GM18907 (cell line): ENCODE results near the gene PRELP.

ENCODE experiments used
- ATAC-seq: cut with Tn5 transposase; IDR thresholded peaks from one replicate; pipeline ENCODE4 v1.9.1; 2021; ENCODE audit warnings: mild to moderate bottlenecking, moderate library complexity; ENCODE audit not compliant: unreplicated experiment

Gene PRELP

DNA sequence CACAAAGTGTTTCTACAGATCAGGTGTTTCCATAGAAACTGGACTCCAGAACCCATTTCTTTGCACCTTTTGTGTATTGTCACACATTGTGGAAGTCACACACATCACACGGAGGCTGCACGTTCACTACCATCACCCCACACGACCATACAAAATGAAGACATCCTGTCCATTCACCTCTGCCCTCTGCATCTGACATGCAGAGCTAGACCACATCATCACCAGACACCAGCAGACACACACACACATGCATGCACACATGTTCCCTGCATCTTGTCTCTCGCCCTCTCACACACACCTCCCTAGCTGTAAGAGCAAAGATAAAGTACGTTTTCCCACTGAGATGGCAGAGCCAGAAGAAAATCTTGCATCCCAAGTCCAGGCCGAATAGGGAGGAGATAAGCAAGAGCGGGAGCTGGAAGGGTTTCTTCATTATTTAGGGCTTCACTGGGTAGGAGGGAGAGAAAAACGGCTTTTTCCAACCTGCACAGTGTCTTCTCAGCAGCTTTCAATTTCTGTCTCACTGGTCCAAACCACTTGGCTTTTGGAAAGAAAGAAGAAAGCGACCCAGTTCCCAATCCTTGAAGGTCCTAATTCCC lies 709 bp downstream of the PRELP start:
- ATAC-seq, result no peak

DNA sequence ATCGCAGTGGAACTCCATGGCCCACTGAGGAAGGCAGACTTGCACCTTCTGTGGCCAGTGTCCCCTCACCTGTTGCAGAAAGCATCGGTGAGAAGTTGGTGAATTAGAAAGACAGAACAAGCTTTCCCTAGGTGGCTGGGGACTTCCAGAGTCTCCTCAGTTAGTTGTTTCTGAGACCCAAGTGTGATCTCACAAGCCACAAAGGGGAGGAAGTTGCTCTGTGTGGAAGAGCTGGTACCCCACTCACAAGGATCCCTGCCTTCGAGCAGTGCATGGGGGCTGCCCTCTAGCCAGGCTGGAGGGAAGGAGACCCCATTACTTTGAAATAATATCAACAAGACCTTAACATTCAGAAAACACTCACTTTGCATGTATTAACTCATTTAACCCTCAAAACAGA lies 2.1 kb downstream of the PRELP start:
- no peak for ATAC-seq

DNA sequence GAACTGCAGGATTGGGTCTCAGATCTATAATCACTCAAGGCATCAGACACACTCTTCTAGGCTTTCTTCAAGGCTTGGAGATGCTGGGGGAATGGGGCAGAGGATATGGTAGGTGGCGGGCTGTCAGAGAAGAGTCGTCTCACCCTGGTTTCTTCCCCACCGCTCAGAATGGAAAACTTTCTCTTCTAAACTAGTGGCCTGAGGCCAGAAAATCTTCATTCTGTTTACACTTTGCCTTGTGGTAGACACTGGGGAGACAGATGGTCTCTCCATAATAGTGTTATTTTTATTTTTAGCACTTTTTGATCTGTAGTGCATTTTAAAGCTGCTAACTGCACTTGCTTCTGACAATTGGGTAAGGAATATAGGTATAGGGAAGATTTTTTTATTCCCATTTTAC lies 2.6 kb downstream of the PRELP start:
- ATAC-seq, result no peak

DNA sequence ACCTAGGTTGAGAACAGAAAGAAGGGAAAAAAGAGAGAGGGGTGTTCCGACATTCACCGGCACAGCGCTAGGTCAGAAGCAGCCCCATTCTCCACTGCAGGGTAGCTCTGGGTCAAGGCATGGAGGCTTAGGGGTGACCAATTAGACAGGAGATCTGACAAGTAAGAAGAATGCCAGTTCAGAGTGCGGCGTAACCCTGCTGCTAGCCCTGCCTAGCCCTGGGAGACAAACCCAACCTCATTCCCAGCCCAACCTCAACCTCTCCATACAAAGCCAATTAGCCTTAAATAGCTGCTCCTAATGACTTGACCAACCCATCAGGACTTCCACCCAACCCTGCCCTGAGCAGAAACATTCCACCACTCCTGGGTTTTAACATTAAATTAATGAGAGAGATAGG lies 3.4 kb downstream of the PRELP start:
- ATAC-seq, result no peak

GRCh38 chr1:203479646-203480045 lies 4.0 kb downstream of the PRELP start:
- ATAC-seq, result no peak

- ATAC-seq, result no peak
Measured at GRCh38 chr1:203480084-203480483, 4.5 kb downstream of the PRELP start.

DNA sequence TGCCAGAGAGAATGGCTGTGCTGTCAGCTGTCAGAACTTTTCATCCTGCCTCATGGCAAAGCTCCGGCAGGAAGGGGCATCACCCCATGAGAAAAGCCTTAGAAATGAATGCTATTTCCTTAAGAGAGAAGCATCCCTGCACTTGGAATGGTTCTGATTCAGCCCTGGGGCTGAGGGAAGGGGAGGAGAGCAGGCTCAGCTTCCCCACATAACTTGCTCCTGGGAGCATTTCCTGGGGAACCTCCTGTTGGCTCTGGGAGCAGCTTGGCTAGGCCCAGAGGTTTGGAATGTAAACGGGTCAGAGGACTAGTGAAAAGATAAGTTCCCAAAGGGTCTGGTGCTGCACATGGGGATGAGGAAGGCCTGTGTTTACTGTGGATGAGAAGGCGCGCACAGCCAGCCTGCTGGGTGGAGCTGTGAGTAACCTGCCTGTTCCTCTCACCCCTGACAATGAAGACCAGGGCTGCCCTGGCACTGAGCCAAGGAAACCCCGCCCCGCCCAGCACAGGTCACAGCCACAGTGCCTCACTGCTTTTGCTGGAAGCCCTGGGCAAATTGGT lies 5.0 kb downstream of the PRELP start:
- ATAC-seq, result no peak

- ATAC-seq, result no peak
Measured at GRCh38 chr1:203481196-203481595, 5.6 kb downstream of the PRELP start.

DNA sequence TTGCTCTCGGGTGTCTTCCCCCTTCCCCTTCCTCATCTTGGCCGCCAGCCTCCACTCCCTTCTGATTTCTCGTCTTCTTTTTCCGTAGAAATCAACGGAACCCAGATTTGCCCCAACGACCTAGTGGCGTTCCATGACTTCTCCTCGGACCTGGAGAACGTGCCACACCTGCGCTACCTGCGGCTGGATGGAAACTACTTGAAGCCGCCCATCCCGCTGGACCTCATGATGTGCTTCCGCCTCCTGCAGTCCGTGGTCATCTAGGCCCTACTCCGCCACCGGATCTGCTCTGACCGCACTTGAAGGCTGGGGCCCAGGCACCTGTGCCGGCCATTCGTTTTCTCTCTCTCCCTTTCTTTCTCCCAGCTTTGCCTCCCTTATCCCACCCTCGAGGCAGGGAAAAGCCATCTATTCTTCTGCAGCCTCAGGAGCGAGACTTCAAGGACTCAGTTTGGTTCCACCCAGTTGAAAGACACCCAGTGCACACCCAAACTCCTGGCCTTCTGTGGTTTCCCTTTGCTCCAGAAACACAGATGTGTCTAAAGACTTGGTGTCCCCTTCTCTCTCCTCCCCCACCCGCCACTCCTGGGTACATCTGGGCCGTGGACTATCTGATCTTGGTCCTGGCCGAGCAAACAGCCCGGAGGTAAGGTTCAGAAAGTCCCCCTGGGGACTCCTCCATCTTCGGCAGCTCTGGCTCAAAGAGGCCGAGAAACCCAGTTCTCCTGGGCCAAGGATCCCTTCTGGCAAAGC lies 11.2 kb downstream of the PRELP start:
- ATAC-seq, result no peak

GRCh38 chr1:203488539-203488938 lies 12.9 kb downstream of the PRELP start:
- no peak for ATAC-seq

- no peak for ATAC-seq
Measured at GRCh38 chr1:203490607-203491006, 15.0 kb downstream of the PRELP start.

GRCh38 chr1:203491664-203492063 lies 16.1 kb downstream of the PRELP start:
- no peak for ATAC-seq

DNA sequence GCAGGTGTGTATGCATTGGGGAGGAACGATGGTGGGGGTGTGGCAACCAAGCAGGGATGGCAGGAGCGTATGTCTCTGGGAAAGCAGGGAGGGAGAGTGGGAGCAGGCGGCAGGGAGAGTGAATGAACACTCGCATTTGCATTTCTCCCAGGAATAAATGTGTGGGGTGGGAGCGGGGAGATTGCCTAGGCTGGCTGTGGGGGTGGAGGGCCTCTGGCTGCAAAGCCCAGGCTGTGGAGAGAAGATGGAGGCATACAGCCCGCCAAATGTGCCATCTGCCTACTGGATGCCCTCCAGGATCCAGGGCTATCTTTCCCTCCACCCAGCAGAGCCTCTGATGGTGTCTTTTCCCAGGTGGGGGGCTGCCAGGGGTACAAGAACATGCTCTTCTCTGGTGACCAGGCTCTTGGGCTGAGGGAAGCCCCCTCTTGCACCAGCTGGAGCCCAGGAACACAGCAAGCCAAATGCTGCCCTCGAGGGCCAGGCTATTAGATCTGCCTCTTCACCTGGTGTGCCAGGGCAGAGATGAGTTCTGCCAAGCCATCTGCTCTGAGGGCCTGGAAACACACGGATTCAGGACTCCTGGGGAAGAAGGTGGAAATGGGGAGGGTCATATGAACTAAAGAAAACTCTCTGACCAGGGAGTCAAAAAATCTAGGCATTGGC lies 16.6 kb downstream of the PRELP start:
- no peak for ATAC-seq

DNA sequence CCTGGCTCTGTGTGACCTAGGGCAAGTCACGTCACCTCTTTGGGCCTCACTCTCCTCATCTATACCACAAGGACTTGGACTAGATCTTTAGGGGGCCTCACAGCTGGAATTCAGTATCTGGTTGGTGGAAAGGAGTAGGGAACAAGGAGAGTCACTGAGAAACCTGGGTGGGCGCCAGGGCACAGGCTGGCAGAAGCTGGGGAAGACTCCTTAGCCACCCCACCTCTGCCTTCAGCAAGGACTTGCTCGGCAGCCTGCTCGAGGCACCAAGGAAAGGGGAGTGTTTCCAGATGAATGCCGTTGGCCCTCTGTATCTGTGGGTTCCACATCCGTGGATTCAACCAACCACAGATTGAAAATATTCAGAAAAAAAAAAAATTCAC lies 17.1 kb downstream of the PRELP start:
- no peak for ATAC-seq

GRCh38 chr1:203493901-203494300 lies 18.3 kb downstream of the PRELP start, which contains the start of gene OPTC:
OPTC (plus strand) TSS chr1:203494153; CDS start chr1:203496006, 1,853 bp downstream.
- ATAC-seq, result no peak

GRCh38 chr1:203495845-203496244 lies 20.2 kb downstream of the PRELP start:
- ATAC-seq, result no peak

DNA sequence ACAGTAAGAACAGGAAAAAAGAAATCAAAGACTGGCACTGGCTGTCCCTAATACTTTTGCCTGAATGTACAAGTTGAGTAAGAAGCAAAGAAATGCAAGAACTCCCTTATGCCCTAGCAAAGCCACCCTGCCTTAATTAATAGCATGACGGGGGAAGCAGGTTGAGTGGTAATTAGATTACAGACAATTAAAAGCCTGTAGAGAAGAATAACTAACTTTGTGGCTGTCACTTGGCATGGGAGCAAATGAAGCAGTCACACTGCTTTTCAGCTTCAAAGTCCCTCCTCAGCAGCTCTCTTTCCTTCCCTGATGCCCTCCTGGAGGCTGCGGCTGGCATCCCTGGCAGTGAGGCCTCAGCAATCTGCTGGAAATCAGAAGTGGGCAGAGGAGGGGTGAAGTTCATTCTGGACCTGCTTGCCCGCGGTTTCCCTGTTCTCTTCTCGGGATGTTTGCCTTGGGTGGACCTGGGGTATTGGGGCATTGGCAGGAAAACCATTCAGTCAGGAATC lies 21.7 kb downstream of the PRELP start:
- ATAC-seq, result no peak

DNA sequence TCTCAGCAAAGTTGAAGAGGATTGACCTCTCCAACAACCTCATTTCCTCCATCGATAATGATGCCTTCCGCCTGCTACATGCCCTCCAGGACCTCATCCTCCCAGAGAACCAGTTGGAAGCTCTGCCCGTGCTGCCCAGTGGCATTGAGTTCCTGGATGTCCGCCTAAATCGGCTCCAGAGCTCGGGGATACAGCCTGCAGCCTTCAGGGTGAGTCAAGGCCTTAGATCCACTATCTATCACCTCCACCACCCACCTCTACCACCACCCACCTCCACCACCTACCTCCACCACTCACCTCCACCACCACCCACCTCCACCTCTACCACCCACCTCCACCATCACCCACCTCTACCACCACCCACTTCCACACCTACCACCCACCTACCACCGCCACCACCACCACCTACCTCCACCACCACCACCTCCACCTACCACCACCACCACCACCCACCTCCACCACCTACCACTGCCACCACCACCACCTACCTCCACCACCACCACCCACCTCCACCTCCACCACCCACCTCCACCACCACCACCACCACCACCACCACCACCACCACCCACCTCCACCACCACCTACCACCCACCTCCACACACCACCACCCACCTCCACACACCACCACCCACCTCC lies 24.2 kb downstream of the PRELP start:
- ATAC-seq, result no peak

DNA sequence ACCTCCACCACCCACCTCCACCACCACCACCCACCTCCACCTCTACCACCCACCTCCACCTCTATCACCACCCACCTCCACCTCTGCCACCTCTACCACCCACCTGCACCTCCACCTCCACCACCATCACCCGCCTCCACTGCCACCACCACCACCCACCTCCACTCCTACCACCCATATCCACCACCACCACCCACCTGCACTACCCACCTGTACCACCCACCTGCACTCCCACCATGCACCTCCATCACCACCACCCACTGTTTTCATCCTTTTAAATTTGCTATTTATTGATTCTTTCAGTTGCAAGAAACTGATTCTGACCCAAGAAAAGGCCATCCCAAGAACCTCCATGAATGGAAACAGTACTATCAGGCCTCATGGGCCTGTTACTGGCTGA lies 24.7 kb downstream of the PRELP start:
- no peak for ATAC-seq

GRCh38 chr1:203503836-203504235 lies 28.2 kb downstream of the PRELP start:
- ATAC-seq, result no peak
